H9 (cell line): ENCODE results near the gene DUSP18. TPM values are rescaled to one million over a fixed set of nuclear protein-coding genes. Genes with fewer than 3 reads are reported as not detected.

ENCODE experiments used
- DNase-seq: peaks from one replicate; pipeline ENCODE4 v3.0.0-alpha.2; 2017
- H2AFZ ChIP-seq: one replicate; pipeline ENCODE4 v1.6.1; 2013; ENCODE audit warnings: mild to moderate bottlenecking, low read length, control low read depth, moderate library complexity
- H2AK5ac ChIP-seq: 2 replicates; pipeline ENCODE4 v1.6.1; 2013; ENCODE audit warnings: low read length, control low read depth, mixed read lengths; ENCODE audit not compliant: insufficient read length
- H2BK120ac ChIP-seq: one replicate; pipeline ENCODE4 v1.6.1; 2013; ENCODE audit warnings: low read depth, mild to moderate bottlenecking, low read length, control low read depth, inconsistent platforms; ENCODE audit not compliant: poor library complexity, severe bottlenecking
- H2BK12ac ChIP-seq: 2 replicates; pipeline ENCODE4 v1.6.1; 2013; ENCODE audit warnings: low read length, control low read depth, mixed read lengths, low read depth; ENCODE audit not compliant: insufficient read length
- H2BK15ac ChIP-seq: 2 replicates; pipeline ENCODE4 v1.6.1; 2013; ENCODE audit warnings: low read depth, low read length, control low read depth
- H2BK20ac ChIP-seq: one replicate; pipeline ENCODE4 v1.6.1; 2013; ENCODE audit warnings: low read depth, mild to moderate bottlenecking, low read length, control low read depth, inconsistent platforms; ENCODE audit not compliant: poor library complexity, severe bottlenecking
- H2BK5ac ChIP-seq: 2 replicates; pipeline ENCODE4 v1.6.1; 2013; ENCODE audit warnings: low read length, control low read depth, mixed read lengths; ENCODE audit not compliant: insufficient read length
- H3K14ac ChIP-seq: 2 replicates; pipeline ENCODE4 v1.6.1; 2013; ENCODE audit warnings: low read length, control low read depth; ENCODE audit not compliant: insufficient read depth
- H3K18ac ChIP-seq: 2 replicates; pipeline ENCODE4 v1.6.1; 2013; ENCODE audit warnings: low read depth, mild to moderate bottlenecking, mixed read lengths, low read length, control low read depth; ENCODE audit not compliant: insufficient read length
- H3K23ac ChIP-seq: 2 replicates; pipeline ENCODE4 v1.6.1; 2013; ENCODE audit warnings: low read length, control low read depth, mixed read lengths, low read depth; ENCODE audit not compliant: insufficient read length
- H3K23me2 ChIP-seq: 2 replicates; pipeline ENCODE4 v1.6.1; 2013; ENCODE audit warnings: low read depth, mild to moderate bottlenecking, mixed read lengths, low read length, control low read depth; ENCODE audit not compliant: insufficient read length, poor library complexity, severe bottlenecking
- H3K27ac ChIP-seq: 2 replicates; pipeline ENCODE4 v1.5.1; 2013; ENCODE audit warnings: low read length, control low read depth, mixed read lengths, low read depth; ENCODE audit not compliant: insufficient read length
- H3K27me3 ChIP-seq: 2 replicates; pipeline ENCODE4 v1.6.1; 2013; ENCODE audit warnings: low read length, control low read depth, inconsistent platforms; ENCODE audit not compliant: insufficient read depth
- H3K4ac ChIP-seq: 2 replicates; pipeline ENCODE4 v1.6.1; 2013; ENCODE audit warnings: low read depth, mild to moderate bottlenecking, control low read depth, inconsistent platforms, low read length, moderate library complexity
- H3K4me1 ChIP-seq: 2 replicates; pipeline ENCODE4 v1.6.1; 2013; ENCODE audit warnings: low read length, control low read depth, inconsistent platforms; ENCODE audit not compliant: insufficient read depth
- H3K4me2 ChIP-seq: 2 replicates; pipeline ENCODE4 v1.6.1; 2013; ENCODE audit warnings: low read length, control low read depth, mixed read lengths; ENCODE audit not compliant: insufficient read length, insufficient read depth
- H3K56ac ChIP-seq: 2 replicates; pipeline ENCODE4 v1.6.1; 2013; ENCODE audit warnings: low read depth, mild to moderate bottlenecking, mixed read lengths, low read length, control low read depth; ENCODE audit not compliant: insufficient read length
- H3K79me1 ChIP-seq: 2 replicates; pipeline ENCODE4 v1.6.1; 2013; ENCODE audit warnings: low read depth, mild to moderate bottlenecking, moderate library complexity, low read length, control low read depth, inconsistent platforms; ENCODE audit not compliant: insufficient read depth, poor library complexity, severe bottlenecking
- H3K79me2 ChIP-seq: 2 replicates; pipeline ENCODE4 v1.6.1; 2013; ENCODE audit warnings: low read length, control low read depth, inconsistent platforms; ENCODE audit not compliant: insufficient read depth
- H3K9ac ChIP-seq: 2 replicates; pipeline ENCODE4 v1.6.1; 2013; ENCODE audit warnings: low read length, control low read depth, mixed read lengths; ENCODE audit not compliant: insufficient read length; ENCODE audit errors: extremely low read depth
- H3K9me3 ChIP-seq: one replicate; pipeline ENCODE4 v1.6.1; 2013; ENCODE audit warnings: low read depth, low read length, inconsistent platforms; ENCODE audit not compliant: control insufficient read depth
- H3T11ph ChIP-seq: one replicate; pipeline ENCODE4 v1.6.1; 2013; ENCODE audit warnings: mild to moderate bottlenecking, low read length, control low read depth, inconsistent platforms
- H4K20me1 ChIP-seq: one replicate; pipeline ENCODE4 v1.6.1; 2013; ENCODE audit not compliant: control insufficient read depth, insufficient read length, insufficient read depth
- H4K5ac ChIP-seq: 2 replicates; pipeline ENCODE4 v1.6.1; 2013; ENCODE audit warnings: low read depth, mild to moderate bottlenecking, mixed read lengths, low read length, control low read depth; ENCODE audit not compliant: insufficient read length
- H4K8ac ChIP-seq: replicated peaks from 2 replicates; pipeline ENCODE4 v1.6.1; 2013; ENCODE audit warnings: low read length, control low read depth, mixed read lengths, low read depth; ENCODE audit not compliant: insufficient read length
- H4K91ac ChIP-seq: 2 replicates; pipeline ENCODE4 v1.6.1; 2013; ENCODE audit warnings: low read depth, mild to moderate bottlenecking, moderate library complexity, mixed read lengths, low read length, control low read depth; ENCODE audit not compliant: insufficient read length
- H3K27ac Mint-ChIP-seq, 3 experiments: 2 replicates in 2 of 3; 3 replicates in 1 of 3; pipeline ENCODE4 v1.8.0; 2020 to 2021; ENCODE audit warnings: mixed read lengths in 3 of 3, mild to moderate bottlenecking in 1 of 3, moderate library complexity in 1 of 3
- H3K27me3 Mint-ChIP-seq: 2 replicates; pipeline ENCODE4 v1.8.0; 2021; ENCODE audit warnings: low read depth, mild to moderate bottlenecking, moderate library complexity, mixed read lengths
- H3K36me3 Mint-ChIP-seq, 3 experiments: 2 replicates in 2 of 3; 3 replicates in 1 of 3; pipeline ENCODE4 v1.8.0; 2020 to 2021; ENCODE audit warnings: low read depth in 3 of 3, mixed read lengths in 3 of 3; ENCODE audit not compliant: insufficient read depth in 1 of 3
- H3K4me1 Mint-ChIP-seq, 2 experiments: 2 replicates each; pipeline ENCODE4 v1.8.0; 2020; ENCODE audit warnings: mixed read lengths in 2 of 2
- H3K4me3 Mint-ChIP-seq, 2 experiments: 2 replicates in 1 of 2; 3 replicates in 1 of 2; pipeline ENCODE4 v1.8.0; 2020 to 2021; ENCODE audit warnings: mild to moderate bottlenecking in 2 of 2, mixed read lengths in 2 of 2, moderate library complexity in 1 of 2
- H3K9me3 Mint-ChIP-seq, 2 experiments: 2 replicates in 1 of 2; 3 replicates in 1 of 2; pipeline ENCODE4 v1.8.0; 2020; ENCODE audit warnings: mild to moderate bottlenecking in 2 of 2, mixed read lengths in 2 of 2, moderate library complexity in 1 of 2
- CTCF ChIP-seq: fragments of 200-600 bp; sonication (generic); conservative IDR thresholded peaks from 3 replicates; pipeline ENCODE4 v1.8.0; 2021; ENCODE audit warnings: antibody characterized with exemption, mild to moderate bottlenecking
- WGBS: extraction: QIAGEN DNeasy Blood & Tissue Kit; methylation state at CpG from one replicate; pipeline ENCODE4 v1.1.7; 2013; ENCODE audit warnings: missing lambda C conversion rate, low lambda C conversion rate, mixed read lengths; ENCODE audit not compliant: insufficient read length; ENCODE audit errors: extremely low coverage; 5-methylcytosine and 5-hydroxymethylcytosine counted together
- total RNA-seq: library from RNA; stranded (reverse); gene quantifications from 2 replicates; pipeline ENCODE4 v1.2.1, GENCODE V29; 2021

The DUSP18 gene
- total RNA-seq, 1 experiment from 2014 or later, result 2.6 TPM

DNA sequence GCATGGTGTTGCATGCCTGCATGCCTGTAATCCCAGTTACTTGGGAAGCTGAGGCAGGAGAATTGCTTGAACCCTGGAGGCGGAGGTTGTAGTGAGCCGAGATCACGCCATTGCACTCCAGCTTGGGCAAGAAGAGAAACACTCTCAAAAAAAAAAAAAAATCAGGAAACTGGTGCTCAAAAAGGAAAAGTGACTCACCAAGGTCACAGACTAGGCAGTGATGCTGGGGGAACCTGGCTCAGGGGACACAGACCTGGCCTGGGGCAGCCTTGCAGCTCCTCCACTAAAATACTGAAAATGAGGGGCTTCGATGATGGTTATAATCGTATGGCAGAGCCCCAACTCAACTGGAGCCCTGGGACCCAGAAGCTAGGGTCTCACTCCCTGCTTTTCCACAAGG, 40.2 kb downstream of the DUSP18 start:
- no peaks in the 10 kb centered on the region for H3K79me2 ChIP-seq
- no peak overlapping the region for H2BK15ac ChIP-seq
- no peak overlapping the region for H4K5ac ChIP-seq
- no peaks in the 10 kb centered on the region for H3K27me3 ChIP-seq
- Mint-ChIP-seq H3K4me1 (peaks cover 4 to 5% of the 10 kb centered on the region in 2 experiments; a peak in 3 of 4 replicates), H3K4me3 (no peak overlapping the region), H3K27me3 (no peaks in the 10 kb centered on the region), H3K27ac (no peak overlapping the region), H3K36me3 (peaks cover 11 to 29% (median 27%) of the 10 kb centered on the region in 3 experiments), H3K9me3 (peaks cover 6 to 9% of the 10 kb centered on the region in 2 experiments)
- no peak overlapping the region for H2AFZ ChIP-seq
- H3K23me2 ChIP-seq, result no peaks in the 10 kb centered on the region
- no peak overlapping the region for H3K4me2 ChIP-seq
- H4K20me1 ChIP-seq, result no peaks in the 10 kb centered on the region
- H3K79me1 ChIP-seq, result no peaks in the 10 kb centered on the region
- no peak overlapping the region for H4K8ac ChIP-seq
- no peak overlapping the region for H3K23ac ChIP-seq
- no peak overlapping the region for H2AK5ac ChIP-seq
- no peak overlapping the region for H3T11ph ChIP-seq
- H2BK12ac ChIP-seq, result no peak overlapping the region
- no peak overlapping the region for H3K4ac ChIP-seq
- no peaks in the 10 kb centered on the region; the same call in 1 of the 2 replicates for H3K4me1 ChIP-seq
- no peak overlapping the region for H2BK120ac ChIP-seq
- TF ChIP-seq CTCF, result no peak
- no peak overlapping the region for H3K27ac ChIP-seq
- H3K56ac ChIP-seq, result no peak overlapping the region
- H2BK20ac ChIP-seq, result no peak overlapping the region
- no CpG with 5 or more reads among the region's 5 CpGs for WGBS
- H3K9me3 ChIP-seq, result no peaks in the 10 kb centered on the region
- H3K9ac ChIP-seq, result no peak overlapping the region
- H4K91ac ChIP-seq, result no peak overlapping the region
- no peak overlapping the region for H3K14ac ChIP-seq
- no peak overlapping the region for H2BK5ac ChIP-seq
- no peak overlapping the region for H3K18ac ChIP-seq
- no peak for DNase-seq
